CD8-positive, alpha-beta memory T cell (primary cell): ENCODE measurements around the gene C6orf15. TPM values are rescaled to one million over a fixed set of nuclear protein-coding genes. Genes with fewer than 3 reads are reported as not detected.

ENCODE experiments used
- CTCF ChIA-PET: fragments of 350-600 bp; sonication (Branson Sonifier 250); formaldehyde crosslinking; loops from one replicate; lab custom pipeline; 2021; ENCODE audit warnings: antibody characterized with exemption; lab: Charles Lee
- POLR2A ChIA-PET: fragments of 350-600 bp; sonication (Branson Sonifier 250); formaldehyde crosslinking; loops from one replicate; lab custom pipeline; 2021; ENCODE audit warnings: antibody characterized with exemption; lab: Charles Lee
- DNase-seq, 5 donors: peaks; one replicate each; pipeline versions ENCODE4 v3.0.0 to v3.0.0-alpha.2; 2020 to 2022; ENCODE audit warnings: mixed read lengths in 1 of 5
- H3K27ac ChIP-seq: one replicate; pipeline ENCODE4 v1.7.0; 2013; ENCODE audit warnings: low read depth, mild to moderate bottlenecking, low read length, moderate library complexity
- H3K27me3 ChIP-seq: 2 replicates; pipeline ENCODE4 v1.7.0; 2013; ENCODE audit warnings: low read length, mild to moderate bottlenecking; ENCODE audit not compliant: insufficient read depth, poor library complexity, severe bottlenecking
- H3K36me3 ChIP-seq: 2 replicates; pipeline ENCODE4 v1.7.0; 2013; ENCODE audit warnings: mild to moderate bottlenecking, low read length, moderate library complexity; ENCODE audit not compliant: insufficient read depth
- H3K4me1 ChIP-seq: 2 replicates; pipeline ENCODE4 v1.7.0; 2013; ENCODE audit warnings: mild to moderate bottlenecking, low read length, moderate library complexity; ENCODE audit not compliant: insufficient read depth
- H3K4me3 ChIP-seq: 2 replicates; pipeline ENCODE4 v1.7.0; 2013; ENCODE audit warnings: mild to moderate bottlenecking, low read length
- H3K9me3 ChIP-seq: 2 replicates; pipeline ENCODE4 v1.7.0; 2013; ENCODE audit warnings: mild to moderate bottlenecking, low read length
- H3K27ac Mint-ChIP-seq, 8 donors: one replicate each; pipeline ENCODE4 v1.8.0; 2020 to 2021; ENCODE audit warnings: mixed read lengths in 8 of 8, mild to moderate bottlenecking in 6 of 8, inconsistent platforms in 3 of 8, moderate library complexity in 3 of 8
- H3K27me3 Mint-ChIP-seq, 2 donors: one replicate each; pipeline ENCODE4 v1.8.0; 2020 to 2021; ENCODE audit warnings: mixed read lengths in 2 of 2, mild to moderate bottlenecking in 1 of 2, moderate library complexity in 1 of 2
- H3K36me3 Mint-ChIP-seq, 3 donors: one replicate each; pipeline ENCODE4 v1.8.0; 2020 to 2021; ENCODE audit warnings: mixed read lengths in 3 of 3, inconsistent platforms in 1 of 3, mild to moderate bottlenecking in 1 of 3
- H3K4me1 Mint-ChIP-seq, 3 donors: one replicate each; pipeline ENCODE4 v1.8.0; 2020 to 2021; ENCODE audit warnings: mixed read lengths in 3 of 3, inconsistent platforms in 1 of 3, mild to moderate bottlenecking in 1 of 3
- H3K4me3 Mint-ChIP-seq, 7 donors: one replicate each; pipeline ENCODE4 v1.8.0; 2020 to 2021; ENCODE audit warnings: mixed read lengths in 7 of 7, mild to moderate bottlenecking in 6 of 7, moderate library complexity in 4 of 7, inconsistent platforms in 2 of 7
- H3K9me3 Mint-ChIP-seq, 5 donors: one replicate each; pipeline ENCODE4 v1.8.0; 2020 to 2022; ENCODE audit warnings: mixed read lengths in 5 of 5, mild to moderate bottlenecking in 3 of 5, moderate library complexity in 2 of 5, inconsistent platforms in 1 of 5
- polyA plus RNA-seq: library from polyadenylated mRNA; unstranded; fragments of 300-500 nt; fragmentation: Illumina TruSeq; gene quantifications from one replicate; pipeline ENCODE4 v1.2.3, GENCODE V29; 2021
- total RNA-seq, 2 experiments: library from RNA; stranded (reverse); gene quantifications; one replicate each; pipeline ENCODE4 v1.2.3, GENCODE V29; 2021

The C6orf15 gene
- total and polyA plus RNA-seq, 3 experiments from 2014 or later, result not detected

- H3K9me3 Mint-ChIP-seq, result no peaks in the 10 kb centered on the region
- H3K36me3 Mint-ChIP-seq, result no peaks in the 10 kb centered on the region
- no peak overlapping the region for H3K4me3 Mint-ChIP-seq
- H3K27me3 ChIP-seq, result peaks cover 4% of the 10 kb centered on the region
- ChIA-PET CTCF (interaction anchor here (0.8 to 2.1 kb wide), 10 partner anchors 9 to 215 kb away, joined by 3 to 10 read pairs (median 4); partner anchors contain the start of genes C6orf15, PSORS1C1, PSORS1C2 and VARS2), POLR2A (no interaction called here)
- peak; percentile 42 to 79 (median 62) for DNase-seq
- H3K36me3 ChIP-seq, result no peaks in the 10 kb centered on the region
- peaks cover 6 to 7% (median 6%) of the 10 kb centered on the region in 3 donors for H3K4me1 Mint-ChIP-seq
- no peak overlapping the region for H3K27ac ChIP-seq
- no peak overlapping the region for H3K4me3 ChIP-seq
- peaks cover 5 to 9% of the 10 kb centered on the region in 2 donors for H3K27me3 Mint-ChIP-seq
- H3K9me3 ChIP-seq, result no peaks in the 10 kb centered on the region
- no peaks in the 10 kb centered on the region for H3K4me1 ChIP-seq
- peak overlapping the region in 3 of 8 donors; percentile 35 to 80 (median 48) for H3K27ac Mint-ChIP-seq
Measured at GRCh38 chr6:31128093-31128676, 15.8 kb upstream of the C6orf15 start.

- no peak for DNase-seq
- Mint-ChIP-seq H3K4me3 (no peak overlapping the region), H3K27me3 (peaks cover 5 to 9% of the 10 kb centered on the region in 2 donors), H3K9me3 (no peaks in the 10 kb centered on the region), H3K27ac (no peak overlapping the region), H3K4me1 (peaks cover 6 to 7% (median 6%) of the 10 kb centered on the region in 3 donors), H3K36me3 (no peaks in the 10 kb centered on the region)
- Histone ChIP-seq H3K4me1 (no peaks in the 10 kb centered on the region), H3K4me3 (no peak overlapping the region), H3K27ac (no peak overlapping the region), H3K36me3 (no peaks in the 10 kb centered on the region), H3K27me3 (peaks cover under 1% of the 10 kb centered on the region), H3K9me3 (no peaks in the 10 kb centered on the region)
- ChIA-PET POLR2A (interaction anchor here (0.6 kb wide), 1 partner anchor 364 kb away, joined by 5 read pairs; no protein-coding TSS in a partner anchor), CTCF (interaction anchor here (0.9 to 2.5 kb wide), 11 partner anchors 10 to 336 kb away, joined by 3 to 9 read pairs (median 3); partner anchors contain the start of gene C6orf15)
Measured at GRCh38 chr6:31126396-31127175, 14.2 kb upstream of the C6orf15 start.

- Histone ChIP-seq H3K4me3 (no peak overlapping the region), H3K27me3 (no peaks in the 10 kb centered on the region), H3K27ac (no peak overlapping the region), H3K4me1 (no peaks in the 10 kb centered on the region), H3K36me3 (no peaks in the 10 kb centered on the region), H3K9me3 (no peaks in the 10 kb centered on the region)
- no peak for DNase-seq
- H3K4me1 Mint-ChIP-seq, result peaks cover 6 to 7% (median 6%) of the 10 kb centered on the region in 3 donors
- POLR2A ChIA-PET, result interaction anchor here (0.6 kb wide), 1 partner anchor 363 kb away, joined by 5 read pairs; no protein-coding TSS in a partner anchor
- H3K9me3 Mint-ChIP-seq, result no peaks in the 10 kb centered on the region
- H3K27me3 Mint-ChIP-seq, result peaks cover 5 to 7% of the 10 kb centered on the region in 2 donors
- no peak overlapping the region for H3K4me3 Mint-ChIP-seq
- no peak overlapping the region for H3K27ac Mint-ChIP-seq
- no peaks in the 10 kb centered on the region for H3K36me3 Mint-ChIP-seq
- CTCF ChIA-PET, result interaction anchor here (0.8 to 2.5 kb wide), 5 partner anchors 9 to 241 kb away, joined by 3 to 9 read pairs (median 3); no protein-coding TSS in a partner anchor
Measured at GRCh38 chr6:31125586-31126363, 13.4 kb upstream of the C6orf15 start.

GRCh38 chr6:31125162-31125561 is 12.8 kb upstream of the C6orf15 start:
- DNase-seq, result no peak
- ChIA-PET CTCF (interaction anchor here (0.8 to 2.5 kb wide), 2 partner anchors 9 to 46 kb away, joined by 3 to 9 read pairs; no protein-coding TSS in a partner anchor), POLR2A (no interaction called here)
- Mint-ChIP-seq H3K27me3 (peaks cover 5 to 8% of the 10 kb centered on the region in 2 donors), H3K9me3 (no peaks in the 10 kb centered on the region), H3K4me1 (peaks cover 6 to 7% (median 6%) of the 10 kb centered on the region in 3 donors), H3K36me3 (no peaks in the 10 kb centered on the region), H3K27ac (no peak overlapping the region), H3K4me3 (no peak overlapping the region)
- no peak overlapping the region for H3K27ac ChIP-seq
- H3K27me3 ChIP-seq, result no peaks in the 10 kb centered on the region
- no peak overlapping the region for H3K4me3 ChIP-seq
- H3K9me3 ChIP-seq, result no peaks in the 10 kb centered on the region
- no peaks in the 10 kb centered on the region for H3K4me1 ChIP-seq
- H3K36me3 ChIP-seq, result no peaks in the 10 kb centered on the region

GRCh38 chr6:31122791-31123706 is 10.7 kb upstream of the C6orf15 start:
- H3K27ac Mint-ChIP-seq, result peak overlapping the region in 1 of 8 donors; percentile 50
- no peak for DNase-seq
- Histone ChIP-seq H3K27me3 (no peaks in the 10 kb centered on the region), H3K36me3 (no peaks in the 10 kb centered on the region), H3K9me3 (no peaks in the 10 kb centered on the region), H3K4me3 (no peak overlapping the region), H3K4me1 (no peaks in the 10 kb centered on the region), H3K27ac (no peak overlapping the region)
- H3K36me3 Mint-ChIP-seq, result no peaks in the 10 kb centered on the region
- peak overlapping the region in 1 of 7 donors; percentile 32 for H3K4me3 Mint-ChIP-seq
- H3K4me1 Mint-ChIP-seq, result peaks cover 2 to 3% (median 3%) of the 10 kb centered on the region in 3 donors
- no peaks in the 10 kb centered on the region for H3K9me3 Mint-ChIP-seq
- peaks cover 7 to 9% of the 10 kb centered on the region in 2 donors for H3K27me3 Mint-ChIP-seq
- CTCF ChIA-PET, result interaction anchor here (0.9 to 1.1 kb wide), 2 partner anchors 14 to 43 kb away, joined by 3 read pairs; no protein-coding TSS in a partner anchor
- POLR2A ChIA-PET, result interaction anchor here (0.5 kb wide), 1 partner anchor 276 kb away, joined by 3 read pairs; no protein-coding TSS in a partner anchor

GRCh38 chr6:31121131-31121790 is 8.9 kb upstream of the C6orf15 start:
- no peak overlapping the region for H3K27ac ChIP-seq
- no peaks in the 10 kb centered on the region for H3K9me3 ChIP-seq
- Mint-ChIP-seq H3K4me3 (no peak overlapping the region), H3K9me3 (no peaks in the 10 kb centered on the region), H3K36me3 (no peaks in the 10 kb centered on the region), H3K27ac (no peak overlapping the region), H3K4me1 (no peaks in the 10 kb centered on the region), H3K27me3 (peaks cover 12% of the 10 kb centered on the region in 2 donors)
- H3K4me3 ChIP-seq, result no peak overlapping the region
- POLR2A ChIA-PET, result no interaction called here
- CTCF ChIA-PET, result no interaction called here
- H3K27me3 ChIP-seq, result no peaks in the 10 kb centered on the region
- no peaks in the 10 kb centered on the region for H3K4me1 ChIP-seq
- no peaks in the 10 kb centered on the region for H3K36me3 ChIP-seq
- DNase-seq, result no peak
